H1 (cell line): ENCODE results near the gene NDUFS3. TPM values are rescaled to one million over a fixed set of nuclear protein-coding genes. Genes with fewer than 3 reads are reported as not detected.

Experiments
- BCL11A ChIP-seq, 2 experiments: IDR thresholded peaks; one replicate each; pipeline ENCODE4 v1.6.1; 2011; ENCODE audit warnings: low read depth in 2 of 2, low read length in 2 of 2, mild to moderate bottlenecking in 2 of 2
- RXRA ChIP-seq: IDR thresholded peaks from 2 replicates; pipeline ENCODE4 v1.6.1; 2011; ENCODE audit warnings: low read depth, mild to moderate bottlenecking, low read length, moderate library complexity; ENCODE audit not compliant: insufficient read depth
- TCF12 ChIP-seq: IDR thresholded peaks from 2 replicates; pipeline ENCODE4 v1.6.1; 2011; ENCODE audit warnings: low read depth, mild to moderate bottlenecking, low read length
- polyA plus RNA-seq, 7 experiments: library from polyadenylated mRNA; depleted of rRNA in 3 of 7; stranded (reverse) in 5 of 7; unstranded in 2 of 7; fragments of >200 nt in 5 of 7; fragments of 200-250 nt in 2 of 7; gene quantifications; 1 replicate in 5 of 7; 2 replicates in 1 of 7; 4 replicates in 1 of 7; pipeline versions ENCODE4 v1.2.1 to v1.2.3, GENCODE V29; 2011 to 2013; ENCODE audit warnings: missing spikeins in 2 of 7, mixed read lengths in 2 of 7
- total RNA-seq: library from RNA; stranded (reverse); fragmentation: NEBNext Ultra II Directional; extraction: Animal tissue kit (Norgen Biotek cat#: 25700); gene quantifications from 2 replicates; pipeline ENCODE4 v1.2.1, GENCODE V29; 2021
- TF ChIP-seq, protein P1 (sequence below): IDR thresholded peaks from 2 replicates; pipeline ENCODE4 v1.6.1; 2012; ENCODE audit warnings: low read length, inconsistent platforms

Gene NDUFS3
- total and polyA plus RNA-seq, 2 of the 8 experiments (the other 6 are each of a cell fraction or from before 2014, with no cell fraction given), result 135 to 241 TPM

DNA sequence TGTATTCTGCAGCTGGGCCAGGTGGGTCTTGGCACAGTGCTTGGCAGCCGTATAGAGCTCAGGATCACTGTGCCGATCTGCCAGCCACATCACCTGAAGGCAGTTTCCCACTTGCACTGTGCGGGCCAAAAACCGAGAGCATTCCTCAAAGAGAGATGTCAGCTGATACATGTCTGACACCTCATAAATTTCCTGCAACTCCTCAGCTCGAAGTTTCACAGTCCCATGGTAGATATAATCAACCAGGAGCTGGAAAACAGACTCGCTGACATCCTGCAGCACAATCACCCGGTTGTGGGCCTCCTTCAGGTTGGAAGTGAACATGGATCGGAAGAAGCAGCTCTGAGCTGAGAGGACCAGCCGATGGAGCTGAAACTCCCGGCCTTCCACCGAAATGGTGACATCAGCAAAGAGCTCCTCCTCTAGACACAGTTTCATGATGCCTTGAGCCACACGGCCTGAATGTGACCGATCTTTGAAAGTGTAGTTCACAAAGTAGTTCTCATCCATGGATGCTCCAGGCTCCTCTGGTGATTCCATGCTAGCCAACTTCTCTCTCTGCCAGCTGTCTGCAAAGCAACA is 1.3 kb upstream of the NDUFS3 start (continued):
- no peak for TF ChIP-seq TCF12
- TF ChIP-seq RXRA, result no peak
- TF ChIP-seq, protein P1, sequence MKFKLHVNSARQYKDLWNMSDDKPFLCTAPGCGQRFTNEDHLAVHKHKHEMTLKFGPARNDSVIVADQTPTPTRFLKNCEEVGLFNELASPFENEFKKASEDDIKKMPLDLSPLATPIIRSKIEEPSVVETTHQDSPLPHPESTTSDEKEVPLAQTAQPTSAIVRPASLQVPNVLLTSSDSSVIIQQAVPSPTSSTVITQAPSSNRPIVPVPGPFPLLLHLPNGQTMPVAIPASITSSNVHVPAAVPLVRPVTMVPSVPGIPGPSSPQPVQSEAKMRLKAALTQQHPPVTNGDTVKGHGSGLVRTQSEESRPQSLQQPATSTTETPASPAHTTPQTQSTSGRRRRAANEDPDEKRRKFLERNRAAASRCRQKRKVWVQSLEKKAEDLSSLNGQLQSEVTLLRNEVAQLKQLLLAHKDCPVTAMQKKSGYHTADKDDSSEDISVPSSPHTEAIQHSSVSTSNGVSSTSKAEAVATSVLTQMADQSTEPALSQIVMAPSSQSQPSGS, result no peak
- TF ChIP-seq BCL11A (IDR thresholded peaks at IDR 0.05; ENCODE audit: low read depth in 2 of 2, low read length in 2 of 2), result no peak
